Measurements from ENCODE around the gene MEAF6. TPM values are rescaled to one million over a fixed set of nuclear protein-coding genes. Genes with fewer than 3 reads are reported as not detected.

MEAF6 gene
- total RNA-seq (47.5 and 56.0 TPM in 2 replicates), polyA plus RNA-seq (49.4 and 76.4 TPM in 2 replicates), polyA minus RNA-seq (ENCODE audit: low replicate concordance) (7.5 and 8.1 TPM in 2 replicates)
- polyA plus RNA-seq (2012): 41.8 and 54.4 TPM in 2 replicates

- H3K4me1 ChIP-seq (ENCODE audit: control insufficient read depth, extremely low read depth, insufficient read depth, low read length): no peaks in the 10 kb centered on the region
- no peaks in the 10 kb centered on the region for H3K9me3 ChIP-seq (ENCODE audit: control insufficient read depth, insufficient read depth, low read depth, low read length)
- peak within 1 kb of the TSS; percentile 96 for H3K27ac ChIP-seq (ENCODE audit: insufficient read depth, low read length)
- no peaks in the 10 kb centered on the region for H4K20me1 ChIP-seq (ENCODE audit: control insufficient read depth, extremely low read depth, insufficient read depth, low read length)
- peak within 1 kb of the TSS; percentile 92 for H2AFZ ChIP-seq (ENCODE audit: low read length)
- H3K4me2 ChIP-seq (ENCODE audit: extremely low read depth, insufficient read depth, low read length): peak within 1 kb of the TSS; percentile 99
- no peaks in the 10 kb centered on the region for H3K36me3 ChIP-seq (ENCODE audit: control insufficient read depth, insufficient read depth, low read length)
- peak within 1 kb of the TSS; percentile 83 to 90 (median 85) for H3K4me3 ChIP-seq (replicated peaks in 1 of 4; ENCODE audit: control extremely low read depth in 1 of 4, insufficient read depth in 1 of 4, low read depth in 3 of 4, low read length in 4 of 4)
- peak; percentile 72 to 80 for DNase-seq (ENCODE audit: low read depth in 2 of 2)
- peaks cover 15% of the 10 kb centered on the region for H3K79me2 ChIP-seq (ENCODE audit: control insufficient read depth, insufficient read depth, low read length)
- peak within 1 kb of the TSS; percentile 84 for H3K9ac ChIP-seq (ENCODE audit: insufficient read depth, low read length)
- TF ChIP-seq EZH2 (IDR thresholded peaks at IDR 0.05; ENCODE audit: low read length, missing control alignments): no peak
- TF ChIP-seq, protein P1, sequence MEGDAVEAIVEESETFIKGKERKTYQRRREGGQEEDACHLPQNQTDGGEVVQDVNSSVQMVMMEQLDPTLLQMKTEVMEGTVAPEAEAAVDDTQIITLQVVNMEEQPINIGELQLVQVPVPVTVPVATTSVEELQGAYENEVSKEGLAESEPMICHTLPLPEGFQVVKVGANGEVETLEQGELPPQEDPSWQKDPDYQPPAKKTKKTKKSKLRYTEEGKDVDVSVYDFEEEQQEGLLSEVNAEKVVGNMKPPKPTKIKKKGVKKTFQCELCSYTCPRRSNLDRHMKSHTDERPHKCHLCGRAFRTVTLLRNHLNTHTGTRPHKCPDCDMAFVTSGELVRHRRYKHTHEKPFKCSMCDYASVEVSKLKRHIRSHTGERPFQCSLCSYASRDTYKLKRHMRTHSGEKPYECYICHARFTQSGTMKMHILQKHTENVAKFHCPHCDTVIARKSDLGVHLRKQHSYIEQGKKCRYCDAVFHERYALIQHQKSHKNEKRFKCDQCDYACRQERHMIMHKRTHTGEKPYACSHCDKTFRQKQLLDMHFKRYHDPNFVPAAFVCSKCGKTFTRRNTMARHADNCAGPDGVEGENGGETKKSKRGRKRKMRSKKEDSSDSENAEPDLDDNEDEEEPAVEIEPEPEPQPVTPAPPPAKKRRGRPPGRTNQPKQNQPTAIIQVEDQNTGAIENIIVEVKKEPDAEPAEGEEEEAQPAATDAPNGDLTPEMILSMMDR (conservative IDR thresholded peaks at IDR 0.05 in 1 of 2, IDR thresholded peaks at IDR 0.05 in 1 of 2; ENCODE audit: low read depth in 1 of 2, low read length in 2 of 2): peak in 1 of 2 donors; percentile 15
- H3K27me3 ChIP-seq (ENCODE audit: control insufficient read depth, insufficient read depth, low read length): no peaks in the 10 kb centered on the region
These were observed at the start of gene MEAF6 for GRCh38 chr1:37514350-37515184. Gene MEAF6, minus strand, starts transcription at chr1:37514766. Its CDS starts 20 bp downstream, at chr1:37514746.

DNA sequence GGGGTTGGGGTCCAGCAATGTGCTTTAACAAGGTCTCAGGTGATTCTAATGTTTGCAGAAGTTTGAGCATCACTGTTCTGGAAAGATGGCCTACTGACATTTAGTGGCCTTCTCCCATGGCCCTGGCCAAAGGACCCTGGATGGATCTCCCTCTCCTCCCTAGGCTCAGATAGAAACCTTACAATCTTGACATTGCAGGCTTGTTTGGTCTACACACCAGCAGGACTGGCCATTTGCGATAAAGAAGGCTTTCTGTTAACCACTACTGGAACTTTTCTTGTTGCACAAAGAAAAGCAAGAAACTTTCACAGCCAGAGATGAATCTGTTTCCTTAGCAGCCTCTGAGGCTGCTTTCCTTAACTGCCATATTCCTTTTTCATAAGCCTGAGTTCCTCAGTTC, 48.4 kb upstream of the MEAF6 start:
- H3K4me2 ChIP-seq (ENCODE audit: extremely low read depth, insufficient read depth, low read length): no peak overlapping the region
- H4K20me1 ChIP-seq (ENCODE audit: control insufficient read depth, extremely low read depth, insufficient read depth, low read length): no peaks in the 10 kb centered on the region
- H2AFZ ChIP-seq (ENCODE audit: low read length): no peak overlapping the region
- H3K27ac ChIP-seq (ENCODE audit: insufficient read depth, low read length): no peak overlapping the region
- no peak for DNase-seq (ENCODE audit: low read depth in 2 of 2)
- H3K4me3 ChIP-seq (replicated peaks in 1 of 4; ENCODE audit: control extremely low read depth in 1 of 4, insufficient read depth in 1 of 4, low read depth in 3 of 4, low read length in 4 of 4): no peak overlapping the region
- no peaks in the 10 kb centered on the region for H3K9me3 ChIP-seq (ENCODE audit: control insufficient read depth, insufficient read depth, low read depth, low read length)
- H3K4me1 ChIP-seq (ENCODE audit: control insufficient read depth, extremely low read depth, insufficient read depth, low read length): peaks cover 2% of the 10 kb centered on the region
- no peaks in the 10 kb centered on the region for H3K79me2 ChIP-seq (ENCODE audit: control insufficient read depth, insufficient read depth, low read length)
- TF ChIP-seq, protein P1 (conservative IDR thresholded peaks at IDR 0.05 in 1 of 2, IDR thresholded peaks at IDR 0.05 in 1 of 2; ENCODE audit: low read depth in 1 of 2, low read length in 2 of 2): no peak
- TF ChIP-seq EZH2 (IDR thresholded peaks at IDR 0.05; ENCODE audit: low read length, missing control alignments): no peak
- H3K36me3 ChIP-seq (ENCODE audit: control insufficient read depth, insufficient read depth, low read length): peaks cover 9% of the 10 kb centered on the region
- H3K9ac ChIP-seq (ENCODE audit: insufficient read depth, low read length): no peak overlapping the region
- no peaks in the 10 kb centered on the region for H3K27me3 ChIP-seq (ENCODE audit: control insufficient read depth, insufficient read depth, low read length)

Data from fibroblast of lung (primary cell).